ENCODE results near the gene ZFAND2A. TPM values are rescaled to one million over a fixed set of nuclear protein-coding genes. Genes with fewer than 3 reads are reported as not detected.

Gene ZFAND2A
- total RNA-seq, 4 donors from 2014 or later, result 12.0 to 17.9 (median 14.1) TPM

- Histone ChIP-seq H3K27ac (no peak overlapping the region), H3K4me3 (no peak overlapping the region), H3K27me3 (peaks cover 47 to 70% (median 59%) of the 10 kb centered on the region in 3 donors), H3K4me1 (no peaks in the 10 kb centered on the region), H3K36me3 (no peaks in the 10 kb centered on the region), H3K9me3 (no peaks in the 10 kb centered on the region)
- TF ChIP-seq POLR2A (IDR thresholded peaks at IDR 0.05) (no peak), CTCF (IDR thresholded peaks at IDR 0.05 in 4 of 5, conservative IDR thresholded peaks at IDR 0.05 in 1 of 5) (no peak)
- ATAC-seq, result no peak
- intact Hi-C loops (cut with DNase I; ENCODE audit: low total_unique reads), result no loop called here
- no peak for DNase-seq
- in situ Hi-C loops (cut with MboI; ENCODE audit: low sequenced_read_pairs in 4 of 4), result loop anchor here in 1 of 4 donors (10.0 kb wide), 1 partner anchor 102 kb away; the partner anchor contains the start of gene GPER1
These were observed 27.1 kb upstream of the ZFAND2A start for GRCh38 chr7:1187127-1187526.

- ATAC-seq (no peak), DNase-seq (no peak)
- TF ChIP-seq CTCF (IDR thresholded peaks at IDR 0.05 in 4 of 5, conservative IDR thresholded peaks at IDR 0.05 in 1 of 5) (no peak), POLR2A (IDR thresholded peaks at IDR 0.05) (no peak)
- Histone ChIP-seq H3K4me3 (no peak overlapping the region), H3K27me3 (peaks cover 19 to 34% (median 27%) of the 10 kb centered on the region in 3 donors), H3K4me1 (no peaks in the 10 kb centered on the region), H3K27ac (no peak overlapping the region), H3K9me3 (no peaks in the 10 kb centered on the region), H3K36me3 (no peaks in the 10 kb centered on the region)
- in situ Hi-C loops (cut with MboI; ENCODE audit: low sequenced_read_pairs in 4 of 4), result loop anchor here in 1 of 4 donors (10.0 kb wide), 1 partner anchor 97 kb away; the partner anchor contains the start of gene GPER1
- intact Hi-C loops (cut with DNase I; ENCODE audit: low total_unique reads), result no loop called here
These were observed 21.6 kb upstream of the ZFAND2A start for GRCh38 chr7:1181640-1182039.

GRCh38 chr7:1181031-1181430, 21.0 kb upstream of the ZFAND2A start:
- H3K27ac ChIP-seq, result no peak overlapping the region
- in situ Hi-C loops (cut with MboI; ENCODE audit: low sequenced_read_pairs in 4 of 4) (loop anchor here in 1 of 4 donors (10.0 kb wide), 1 partner anchor 96 kb away; the partner anchor contains the start of gene GPER1), intact Hi-C loops (cut with DNase I; ENCODE audit: low total_unique reads) (no loop called here)
- no peak for TF ChIP-seq CTCF (IDR thresholded peaks at IDR 0.05 in 4 of 5, conservative IDR thresholded peaks at IDR 0.05 in 1 of 5)
- TF ChIP-seq POLR2A (IDR thresholded peaks at IDR 0.05), result no peak
- H3K4me1 ChIP-seq, result peaks cover 4 to 5% of the 10 kb centered on the region in 2 donors
- no peak overlapping the region for H3K4me3 ChIP-seq
- ATAC-seq, result no peak
- H3K27me3 ChIP-seq, result peaks cover 13 to 28% (median 22%) of the 10 kb centered on the region in 3 donors
- DNase-seq, result no peak
- no peaks in the 10 kb centered on the region for H3K9me3 ChIP-seq
- no peaks in the 10 kb centered on the region for H3K36me3 ChIP-seq

GRCh38 chr7:1176891-1177373, 16.9 kb upstream of the ZFAND2A start:
- peak in 3 of 5 experiments; percentile 46 to 55 (median 46) for TF ChIP-seq CTCF (IDR thresholded peaks at IDR 0.05 in 4 of 5, conservative IDR thresholded peaks at IDR 0.05 in 1 of 5)
- no peak for TF ChIP-seq POLR2A (IDR thresholded peaks at IDR 0.05)
- DNase-seq, result peak in 1 of 2 donors; percentile 32
- peaks cover 4 to 8% of the 10 kb centered on the region in 2 donors for H3K4me1 ChIP-seq
- in situ Hi-C loops (cut with MboI; ENCODE audit: low sequenced_read_pairs in 4 of 4) (loop anchor here in 1 of 4 donors (5.0 kb wide), 1 partner anchor 90 kb away; the partner anchor contains the start of gene GPER1), intact Hi-C loops (cut with DNase I; ENCODE audit: low total_unique reads) (loop anchor here (1.0 kb wide), 1 partner anchor 90 kb away; no protein-coding TSS in a partner anchor)
- ATAC-seq, result peak in 1 of 2 donors; percentile 34
- H3K4me3 ChIP-seq, result no peak overlapping the region
- no peaks in the 10 kb centered on the region for H3K36me3 ChIP-seq
- H3K27ac ChIP-seq, result no peak overlapping the region
- peaks cover 0 to 10% (median 5%) of the 10 kb centered on the region in 3 donors for H3K27me3 ChIP-seq
- no peaks in the 10 kb centered on the region for H3K9me3 ChIP-seq

Data from gastrocnemius medialis (tissue), 4 donors.